Stomach (tissue), 9 donors: ENCODE results near the gene ATP8A2. TPM values are rescaled to one million over a fixed set of nuclear protein-coding genes. Genes with fewer than 3 reads are reported as not detected.
A peak's percentile ranks its signal among the peaks of the same experiment; 100 is the strongest.
"Not testable (repeated sequence)": the region's sequence is repeated elsewhere in the genome, so short reads cannot be mapped to it uniquely, and the experiment has no call there.

ENCODE experiments used
- DNase-seq, 2 donors: peaks; one replicate each; pipeline versions ENCODE4 v3.0.0 to v3.0.0-alpha.2; 2013 to 2019
- H3K27ac ChIP-seq, 5 donors: fragments of 200-600 bp in 4 of 5; sonication (generic) in 4 of 5; one replicate each; pipeline ENCODE4 v1.5.1; 2013 to 2019; ENCODE audit warnings: mild to moderate bottlenecking in 1 of 5, moderate library complexity in 1 of 5
- H3K27me3 ChIP-seq, 3 donors: fragments of 200-600 bp; sonication (generic); one replicate each; pipeline ENCODE4 v1.5.1; 2017 to 2019; ENCODE audit warnings: mixed run types in 1 of 3
- H3K36me3 ChIP-seq, 4 donors: fragments of 200-600 bp; sonication (generic); 1 replicate in 3 of 4; 2 replicates in 1 of 4; pipeline ENCODE4 v1.5.1; 2016 to 2019
- H3K4me1 ChIP-seq, 4 donors: fragments of 200-600 bp; sonication (generic); one replicate each; pipeline ENCODE4 v1.5.1; 2016 to 2019
- H3K4me3 ChIP-seq, 4 donors: fragments of 200-600 bp; sonication (generic) in 3 of 4; one replicate each; pipeline ENCODE4 v1.5.1; 2016 to 2019; ENCODE audit warnings: mild to moderate bottlenecking in 1 of 4
- H3K9me3 ChIP-seq, 4 donors: fragments of 200-600 bp; sonication (generic); one replicate each; pipeline ENCODE4 v1.5.1; 2016 to 2019
- EP300 ChIP-seq: sonication (generic); formaldehyde crosslinking; IDR thresholded peaks from one replicate; pipeline ENCODE4 v1.6.1; 2017; ENCODE audit warnings: antibody characterized with exemption
- POLR2A ChIP-seq, 4 donors: fragments of 450-650 bp; IDR thresholded peaks; one replicate each; pipeline ENCODE4 v1.6.1; 2016; ENCODE audit warnings: antibody characterized with exemption in 4 of 4, control low read depth in 2 of 4, mild to moderate bottlenecking in 1 of 4, moderate library complexity in 1 of 4
- POLR2AphosphoS5 ChIP-seq, 3 donors: sonication (generic); formaldehyde crosslinking; IDR thresholded peaks; one replicate each; pipeline ENCODE4 v1.6.1; 2016; ENCODE audit warnings: antibody characterized with exemption in 3 of 3
- WGBS, 5 donors: extraction: QIAGEN DNeasy Blood & Tissue Kit in 3 of 5; methylation state at CpG; one replicate each; pipeline versions ENCODE4 v1.1.5 to v1.1.7; 2013 to 2018; 5-methylcytosine and 5-hydroxymethylcytosine counted together
- intact Hi-C: fragments of 100-400 bp; cut with DNase I; formaldehyde crosslinking; loops from one replicate; pipeline ENCODE4 v1.15.1; 2023; ENCODE audit warnings: low total_unique reads
- polyA plus RNA-seq, 3 donors: library from polyadenylated mRNA; stranded (reverse); fragments of 200-250 nt; gene quantifications; one replicate each; pipeline ENCODE4 v1.2.3, GENCODE V29; 2013
- total RNA-seq, 5 donors: library from RNA; depleted of rRNA; stranded (reverse); fragments of >200 nt; gene quantifications; one replicate each; pipeline versions ENCODE4 v1.1.0 to v1.2.3, GENCODE V29; 2014 to 2016
- TF ChIP-seq, protein P1 (sequence below), 7 experiments: fragments of 450-650 bp in 4 of 7; fragments of 200-600 bp in 3 of 7; sonication (generic) in 3 of 7; IDR thresholded peaks; one replicate each; pipeline ENCODE4 v1.5.1; 2016 to 2019; ENCODE audit warnings: antibody characterized with exemption in 7 of 7, control low read depth in 2 of 7, mild to moderate bottlenecking in 1 of 7
- donor health status: healthy with polysubstance abuse.
- donor health status: Bipolar disorder and iron deficiency.
- donor health status: healthy.

Gene ATP8A2
- total and polyA plus RNA-seq, 8 donors, result 0.12 to 3.5 (median 0.20) TPM; not detected in 3

DNA sequence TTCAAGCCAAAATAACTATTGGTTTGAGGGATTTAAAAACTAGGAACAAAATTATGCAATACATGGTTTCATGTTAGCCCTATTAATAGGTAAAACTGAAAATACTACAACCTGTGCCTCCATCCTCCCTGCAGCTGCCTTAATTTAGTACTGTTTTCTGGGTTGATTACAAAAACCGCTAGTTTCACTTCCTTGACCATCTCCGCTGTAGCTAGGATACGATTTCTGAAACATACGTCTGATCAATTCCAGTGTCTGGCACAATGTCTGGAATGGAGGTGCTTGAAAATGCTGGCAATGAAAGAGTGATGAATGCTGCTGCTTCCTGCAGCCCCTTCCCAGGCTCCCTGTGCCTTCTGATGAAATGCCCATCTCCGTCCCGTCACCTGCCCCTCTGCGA is 406.6 kb downstream of the ATP8A2 start:
- Histone ChIP-seq H3K9me3 (no peaks in the 10 kb centered on the region), H3K4me1 (peaks cover 0 to 10% (median 1%) of the 10 kb centered on the region in 4 donors), H3K27me3 (no peaks in the 10 kb centered on the region), H3K36me3 (no peaks in the 10 kb centered on the region), H3K27ac (no peak overlapping the region), H3K4me3 (no peak overlapping the region)
- no peak for TF ChIP-seq POLR2AphosphoS5 (IDR thresholded peaks at IDR 0.05)
- no peak for TF ChIP-seq EP300
- TF ChIP-seq POLR2A (IDR thresholded peaks at IDR 0.05), result no peak
- DNase-seq, result no peak
- 86 to 93% (median 90%) methylated on average over 7 of the region's 7 CpGs for WGBS, 5 donors
- intact Hi-C loops, result no loop called here

- WGBS, 5 donors, result 78 to 84% (median 80%) methylated on average over 4 of the region's 4 CpGs
- no peaks in the 10 kb centered on the region for H3K36me3 ChIP-seq
- H3K4me1 ChIP-seq, result peaks cover 0 to 6% (median 0%) of the 10 kb centered on the region in 4 donors
- TF ChIP-seq POLR2AphosphoS5 (IDR thresholded peaks at IDR 0.05) (no peak), EP300 (no peak), POLR2A (IDR thresholded peaks at IDR 0.05) (no peak)
- TF ChIP-seq, protein P1, sequence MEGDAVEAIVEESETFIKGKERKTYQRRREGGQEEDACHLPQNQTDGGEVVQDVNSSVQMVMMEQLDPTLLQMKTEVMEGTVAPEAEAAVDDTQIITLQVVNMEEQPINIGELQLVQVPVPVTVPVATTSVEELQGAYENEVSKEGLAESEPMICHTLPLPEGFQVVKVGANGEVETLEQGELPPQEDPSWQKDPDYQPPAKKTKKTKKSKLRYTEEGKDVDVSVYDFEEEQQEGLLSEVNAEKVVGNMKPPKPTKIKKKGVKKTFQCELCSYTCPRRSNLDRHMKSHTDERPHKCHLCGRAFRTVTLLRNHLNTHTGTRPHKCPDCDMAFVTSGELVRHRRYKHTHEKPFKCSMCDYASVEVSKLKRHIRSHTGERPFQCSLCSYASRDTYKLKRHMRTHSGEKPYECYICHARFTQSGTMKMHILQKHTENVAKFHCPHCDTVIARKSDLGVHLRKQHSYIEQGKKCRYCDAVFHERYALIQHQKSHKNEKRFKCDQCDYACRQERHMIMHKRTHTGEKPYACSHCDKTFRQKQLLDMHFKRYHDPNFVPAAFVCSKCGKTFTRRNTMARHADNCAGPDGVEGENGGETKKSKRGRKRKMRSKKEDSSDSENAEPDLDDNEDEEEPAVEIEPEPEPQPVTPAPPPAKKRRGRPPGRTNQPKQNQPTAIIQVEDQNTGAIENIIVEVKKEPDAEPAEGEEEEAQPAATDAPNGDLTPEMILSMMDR (IDR thresholded peaks at IDR 0.05), result no peak
- intact Hi-C loops, result no loop called here
- no peak overlapping the region for H3K4me3 ChIP-seq
- DNase-seq, result no peak
- H3K27me3 ChIP-seq, result no peaks in the 10 kb centered on the region
- H3K9me3 ChIP-seq, result no peaks in the 10 kb centered on the region
- H3K27ac ChIP-seq, result no peak overlapping the region
These were observed 407.1 kb downstream of the ATP8A2 start for GRCh38 chr13:25778808-25779305.

DNA sequence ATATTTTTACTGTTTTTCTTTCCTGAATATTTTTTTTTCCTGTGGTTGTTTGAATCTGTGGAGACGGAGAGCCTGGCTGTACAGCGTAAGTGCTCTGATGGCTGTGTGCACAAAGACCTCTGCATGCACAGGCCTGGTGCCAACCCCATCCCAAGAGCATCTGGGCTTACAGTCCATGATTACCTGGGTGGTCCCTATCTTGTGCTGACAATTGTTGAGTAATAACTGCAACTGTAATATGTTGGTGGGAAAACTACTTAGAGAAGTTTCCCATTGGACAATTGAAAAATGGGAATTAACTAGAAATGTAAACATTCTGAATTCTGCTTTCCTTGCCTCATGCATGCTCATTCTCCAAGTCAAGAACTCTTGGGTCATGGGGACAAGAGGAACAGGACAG is 411.3 kb downstream of the ATP8A2 start:
- no peak overlapping the region for H3K4me3 ChIP-seq
- TF ChIP-seq EP300, result no peak
- TF ChIP-seq POLR2A (IDR thresholded peaks at IDR 0.05), result no peak
- no peak for TF ChIP-seq POLR2AphosphoS5 (IDR thresholded peaks at IDR 0.05)
- TF ChIP-seq, protein P1 (IDR thresholded peaks at IDR 0.05), result no peak
- H3K27me3 ChIP-seq, result no peaks in the 10 kb centered on the region
- 82 to 97% (median 86%) methylated on average over 2 of the region's 2 CpGs for WGBS, 5 donors
- no peaks in the 10 kb centered on the region for H3K36me3 ChIP-seq
- no peaks in the 10 kb centered on the region for H3K4me1 ChIP-seq
- no peaks in the 10 kb centered on the region for H3K9me3 ChIP-seq
- no peak overlapping the region for H3K27ac ChIP-seq
- DNase-seq, result peak in 1 of 2 donors; percentile 53
- intact Hi-C loops, result no loop called here

- no peaks in the 10 kb centered on the region for H3K36me3 ChIP-seq
- H3K4me3 ChIP-seq, result no peak overlapping the region
- H3K9me3 ChIP-seq, result no peaks in the 10 kb centered on the region
- 40 to 51% (median 47%) methylated on average over 5 of the region's 5 CpGs for WGBS, 5 donors
- TF ChIP-seq, protein P1 (IDR thresholded peaks at IDR 0.05), result no peak
- TF ChIP-seq EP300 (no peak), POLR2A (IDR thresholded peaks at IDR 0.05) (no peak), POLR2AphosphoS5 (IDR thresholded peaks at IDR 0.05) (no peak)
- peak in 1 of 2 donors; percentile 30 for DNase-seq
- intact Hi-C loops, result no loop called here
- no peak overlapping the region for H3K27ac ChIP-seq
- no peaks in the 10 kb centered on the region for H3K27me3 ChIP-seq
- no peaks in the 10 kb centered on the region for H3K4me1 ChIP-seq
These were observed 411.8 kb downstream of the ATP8A2 start for GRCh38 chr13:25783601-25784024.

DNA sequence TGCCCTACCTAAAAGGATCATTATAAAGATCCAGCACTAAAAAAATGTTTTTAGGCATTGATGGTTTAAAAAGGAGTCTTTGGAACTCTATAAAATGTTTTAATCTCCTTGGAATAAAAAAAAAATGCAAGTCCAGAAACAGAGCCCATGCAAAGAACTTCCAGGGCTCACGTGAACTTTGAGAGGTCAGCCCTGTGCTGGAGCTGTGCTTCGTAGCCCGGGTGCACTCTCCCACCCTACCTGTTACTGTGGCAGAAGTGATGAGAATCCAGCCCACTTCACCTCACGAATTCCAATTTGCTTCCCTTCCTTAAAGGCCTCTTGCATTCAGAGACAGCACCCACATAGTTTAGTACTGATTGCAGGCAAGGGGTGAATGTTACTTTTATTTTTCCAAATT is 412.3 kb downstream of the ATP8A2 start:
- intact Hi-C loops, result no loop called here
- no peak overlapping the region for H3K27ac ChIP-seq
- no peaks in the 10 kb centered on the region for H3K9me3 ChIP-seq
- H3K4me3 ChIP-seq, result no peak overlapping the region
- WGBS, 5 donors, result 63 to 67% (median 64%) methylated on average over 4 of the region's 4 CpGs
- DNase-seq, result no peak
- TF ChIP-seq POLR2AphosphoS5 (IDR thresholded peaks at IDR 0.05), result no peak
- H3K4me1 ChIP-seq, result no peaks in the 10 kb centered on the region
- no peaks in the 10 kb centered on the region for H3K36me3 ChIP-seq
- H3K27me3 ChIP-seq, result no peaks in the 10 kb centered on the region

GRCh38 chr13:25790137-25790536 is 418.4 kb downstream of the ATP8A2 start:
- intact Hi-C loops, DNase-seq, H3K36me3 ChIP-seq, H3K9me3 ChIP-seq, H3K27me3 ChIP-seq, H3K4me1 ChIP-seq, H3K4me3 ChIP-seq, H3K27ac ChIP-seq: not testable (repeated sequence)
- WGBS, 5 donors, result 89 to 100% (median 100%) methylated on average over 1 of the region's 1 CpG
